ENCODE data around the gene ELMO1. TPM values are rescaled to one million over a fixed set of nuclear protein-coding genes. Genes with fewer than 3 reads are reported as not detected.

ELMO1 gene
- polyA plus RNA-seq, 1 donor (not counting 4 experiments of a cell fraction or from before 2014, with no cell fraction given): not detected

DNA sequence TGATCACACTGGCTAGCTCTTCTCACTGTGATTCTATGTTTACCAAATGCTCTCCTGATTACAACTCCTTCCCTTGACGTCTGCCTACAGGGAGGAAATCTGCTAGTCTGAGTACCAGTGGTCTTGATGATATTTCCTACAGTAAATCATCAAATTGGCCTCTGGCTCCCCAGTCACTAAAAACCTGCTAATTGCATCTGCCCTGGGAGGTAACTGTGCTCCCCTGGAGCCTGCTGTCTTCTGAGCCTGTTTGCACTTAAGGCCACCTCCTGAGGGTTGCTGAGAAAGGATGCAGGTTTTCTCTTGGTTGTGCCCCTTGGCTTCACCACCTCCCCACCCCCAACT, 56.0 kb downstream of the ELMO1 start:
- Histone ChIP-seq H3K9me1 (ENCODE audit: control insufficient read depth, extremely low read depth, insufficient read depth, low read length) (no peaks in the 10 kb centered on the region), H3K4me1 (ENCODE audit: control insufficient read depth, extremely low read depth, insufficient read depth, low read length) (no peaks in the 10 kb centered on the region), H3K79me2 (ENCODE audit: control insufficient read depth, insufficient read depth, low read length) (no peaks in the 10 kb centered on the region), H3K9ac (ENCODE audit: control insufficient read depth, extremely low read depth, insufficient read depth, low read length) (no peak overlapping the region), H3K36me3 (ENCODE audit: control insufficient read depth in 2 of 2, extremely low read depth in 1 of 2, insufficient read depth in 2 of 2, low read length in 2 of 2) (no peaks in the 10 kb centered on the region), H2AFZ (ENCODE audit: control insufficient read depth, low read length) (no peak overlapping the region), H3K27ac (ENCODE audit: control insufficient read depth, insufficient read depth, low read length) (no peak overlapping the region), H3K9me3 (ENCODE audit: control insufficient read depth, low read depth, low read length) (no peaks in the 10 kb centered on the region), H3K27me3 (ENCODE audit: control insufficient read depth, extremely low read depth, insufficient read depth, low read length) (no peaks in the 10 kb centered on the region), H3K4me2 (ENCODE audit: control insufficient read depth, extremely low read depth, insufficient read depth, low read depth, low read length) (no peak overlapping the region), H4K20me1 (ENCODE audit: control insufficient read depth, extremely low read depth, insufficient read depth, low read length) (no peaks in the 10 kb centered on the region), H3K4me3 (ENCODE audit: control insufficient read depth in 2 of 3, extremely low read depth in 1 of 3, insufficient read depth in 2 of 3, low read depth in 1 of 3, low read length in 3 of 3) (no peak overlapping the region)
- DNase-seq (ENCODE audit: low read depth, low spot score) (no peak), FAIRE-seq (no peak)
- TF ChIP-seq, protein P1, sequence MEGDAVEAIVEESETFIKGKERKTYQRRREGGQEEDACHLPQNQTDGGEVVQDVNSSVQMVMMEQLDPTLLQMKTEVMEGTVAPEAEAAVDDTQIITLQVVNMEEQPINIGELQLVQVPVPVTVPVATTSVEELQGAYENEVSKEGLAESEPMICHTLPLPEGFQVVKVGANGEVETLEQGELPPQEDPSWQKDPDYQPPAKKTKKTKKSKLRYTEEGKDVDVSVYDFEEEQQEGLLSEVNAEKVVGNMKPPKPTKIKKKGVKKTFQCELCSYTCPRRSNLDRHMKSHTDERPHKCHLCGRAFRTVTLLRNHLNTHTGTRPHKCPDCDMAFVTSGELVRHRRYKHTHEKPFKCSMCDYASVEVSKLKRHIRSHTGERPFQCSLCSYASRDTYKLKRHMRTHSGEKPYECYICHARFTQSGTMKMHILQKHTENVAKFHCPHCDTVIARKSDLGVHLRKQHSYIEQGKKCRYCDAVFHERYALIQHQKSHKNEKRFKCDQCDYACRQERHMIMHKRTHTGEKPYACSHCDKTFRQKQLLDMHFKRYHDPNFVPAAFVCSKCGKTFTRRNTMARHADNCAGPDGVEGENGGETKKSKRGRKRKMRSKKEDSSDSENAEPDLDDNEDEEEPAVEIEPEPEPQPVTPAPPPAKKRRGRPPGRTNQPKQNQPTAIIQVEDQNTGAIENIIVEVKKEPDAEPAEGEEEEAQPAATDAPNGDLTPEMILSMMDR (optimal IDR thresholded peaks at IDR 0.05 in 1 of 3, IDR thresholded peaks at IDR 0.05 in 1 of 3, conservative IDR thresholded peaks at IDR 0.05 in 1 of 3; ENCODE audit: extremely low read depth in 1 of 3, insufficient read depth in 2 of 3, low read length in 3 of 3): no peak
- no peak for TF ChIP-seq EZH2 (IDR thresholded peaks at IDR 0.05; ENCODE audit: low read length)
- dilution Hi-C loops (cut with MboI; ENCODE audit: extremely low pct_ligation_motif_present, low sequenced_read_pairs): no loop called here

DNA sequence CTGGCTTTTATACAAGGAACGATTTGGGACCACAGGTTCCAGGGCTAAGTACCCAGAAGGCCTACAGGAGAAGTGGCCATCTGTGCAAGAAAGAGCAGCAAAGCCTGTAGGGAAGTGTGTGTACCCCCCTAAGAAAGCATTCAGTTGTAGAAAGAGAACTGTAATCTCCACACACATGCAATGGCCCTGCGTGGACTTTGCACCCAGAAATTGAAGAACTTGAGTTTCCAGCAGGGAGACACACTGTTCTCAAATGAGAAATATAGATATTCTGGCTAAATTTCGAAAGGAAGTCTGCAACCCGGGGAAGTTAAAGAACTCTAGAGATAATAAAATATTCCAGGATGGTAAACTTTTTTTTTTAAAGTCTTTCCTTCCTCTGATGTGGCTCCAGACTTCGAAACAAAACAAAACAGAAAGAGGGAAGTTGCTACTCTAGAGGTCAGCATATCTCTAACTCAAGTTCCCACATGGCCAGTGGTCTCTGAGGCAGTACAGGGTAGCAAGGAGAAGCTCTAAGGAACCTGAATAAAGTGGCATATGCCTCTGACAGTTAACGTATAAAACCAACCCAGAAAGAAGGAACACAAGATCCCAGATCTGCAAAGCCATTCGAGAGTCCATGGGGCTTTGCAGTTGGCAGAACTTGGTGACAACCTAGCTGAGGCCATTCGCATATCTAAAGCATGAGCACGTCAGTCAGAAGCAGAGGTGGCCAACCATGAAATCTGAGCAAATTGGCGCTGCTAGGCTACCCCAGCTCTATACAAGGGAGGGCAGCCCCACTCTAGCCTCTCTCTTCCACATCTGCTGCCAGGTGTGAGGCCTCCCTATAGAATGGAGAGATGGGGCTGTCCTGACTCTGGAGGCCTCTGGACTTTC, 56.6 kb downstream of the ELMO1 start:
- H3K36me3 ChIP-seq (ENCODE audit: control insufficient read depth in 2 of 2, extremely low read depth in 1 of 2, insufficient read depth in 2 of 2, low read length in 2 of 2): no peaks in the 10 kb centered on the region
- no peak for TF ChIP-seq EZH2 (IDR thresholded peaks at IDR 0.05; ENCODE audit: low read length)
- TF ChIP-seq, protein P1 (optimal IDR thresholded peaks at IDR 0.05 in 1 of 3, IDR thresholded peaks at IDR 0.05 in 1 of 3, conservative IDR thresholded peaks at IDR 0.05 in 1 of 3; ENCODE audit: extremely low read depth in 1 of 3, insufficient read depth in 2 of 3, low read length in 3 of 3): no peak
- H3K4me2 ChIP-seq (ENCODE audit: control insufficient read depth, extremely low read depth, insufficient read depth, low read depth, low read length): no peak overlapping the region
- no peaks in the 10 kb centered on the region for H3K9me3 ChIP-seq (ENCODE audit: control insufficient read depth, low read depth, low read length)
- H3K9ac ChIP-seq (ENCODE audit: control insufficient read depth, extremely low read depth, insufficient read depth, low read length): no peak overlapping the region
- no peak overlapping the region for H2AFZ ChIP-seq (ENCODE audit: control insufficient read depth, low read length)
- DNase-seq (ENCODE audit: low read depth, low spot score): no peak
- no peaks in the 10 kb centered on the region for H3K4me1 ChIP-seq (ENCODE audit: control insufficient read depth, extremely low read depth, insufficient read depth, low read length)
- no peaks in the 10 kb centered on the region for H4K20me1 ChIP-seq (ENCODE audit: control insufficient read depth, extremely low read depth, insufficient read depth, low read length)
- no peaks in the 10 kb centered on the region for H3K27me3 ChIP-seq (ENCODE audit: control insufficient read depth, extremely low read depth, insufficient read depth, low read length)
- no peak for FAIRE-seq
- H3K79me2 ChIP-seq (ENCODE audit: control insufficient read depth, insufficient read depth, low read length): no peaks in the 10 kb centered on the region
- H3K9me1 ChIP-seq (ENCODE audit: control insufficient read depth, extremely low read depth, insufficient read depth, low read length): no peaks in the 10 kb centered on the region
- dilution Hi-C loops (cut with MboI; ENCODE audit: extremely low pct_ligation_motif_present, low sequenced_read_pairs): no loop called here
- no peak overlapping the region for H3K27ac ChIP-seq (ENCODE audit: control insufficient read depth, insufficient read depth, low read length)
- H3K4me3 ChIP-seq (ENCODE audit: control insufficient read depth in 2 of 3, extremely low read depth in 1 of 3, insufficient read depth in 2 of 3, low read depth in 1 of 3, low read length in 3 of 3): no peak overlapping the region

All from keratinocyte (primary cell).